ENCODE measurements around the gene PHF19. TPM values are rescaled to one million over a fixed set of nuclear protein-coding genes. Genes with fewer than 3 reads are reported as not detected.

Gene PHF19
- 80.2 to 138 TPM (median 115 TPM) in 5 replicates for total RNA-seq (2022; extraction: Qiagen RNA extraction; ENCODE audit: low read depth)

GRCh38 chr9:120876842-120877240 is at the start of gene PHF19:
Gene PHF19, minus strand, starts transcription at chr9:120877188. Its CDS starts 2,447 bp downstream, at chr9:120874741.

GRCh38 chr9:120926397-120926928 is 49.5 kb upstream of the PHF19 start, which contains the start of gene TRAF1:
Gene TRAF1, minus strand, starts transcription at chr9:120926796. Its CDS starts 721 bp downstream, at chr9:120926075.

GRCh38 chr9:120842685-120843485 is 34.1 kb downstream of the PHF19 start, which contains the start of gene PSMD5:
Gene PSMD5, minus strand, starts transcription at chr9:120842922. Its CDS starts 13 bp downstream, at chr9:120842909.

Other genes starting within 250 kb of the PHF19 start
- 15.8 to 28.4 TPM (median 26.3 TPM) in 5 replicates for gene MEGF9, start 162.7 kb downstream of the PHF19 start, total RNA-seq (2022; extraction: Qiagen RNA extraction; ENCODE audit: low read depth)
- gene FBXW2, start 83.8 kb downstream of the PHF19 start, total RNA-seq (2022; extraction: Qiagen RNA extraction; ENCODE audit: low read depth), result 38.7 to 41.1 TPM (median 40.2 TPM) in 5 replicates
- 27.5 to 32.7 TPM (median 29.4 TPM) in 5 replicates for gene PSMD5, start 34.3 kb downstream of the PHF19 start, total RNA-seq (2022; extraction: Qiagen RNA extraction; ENCODE audit: low read depth)
- gene TRAF1, start 49.6 kb upstream of the PHF19 start, total RNA-seq (2022; extraction: Qiagen RNA extraction; ENCODE audit: low read depth), result 2.1 to 4.2 TPM (median 3.2 TPM) in 5 replicates
- gene C5, start 173.1 kb upstream of the PHF19 start, total RNA-seq (2022; extraction: Qiagen RNA extraction; ENCODE audit: low read depth), result 11.3 to 15.8 TPM (median 12.2 TPM) in 5 replicates
- gene CNTRL, start 197.8 kb upstream of the PHF19 start, total RNA-seq (2022; extraction: Qiagen RNA extraction; ENCODE audit: low read depth), result 4.5 to 8.8 TPM (median 6.0 TPM) in 5 replicates